ENCODE results near the gene ZFHX3. TPM values are rescaled to one million over a fixed set of nuclear protein-coding genes. Genes with fewer than 3 reads are reported as not detected.

The ZFHX3 gene
- total and polyA plus RNA-seq, 8 donors: 2.5 to 17.6 (median 9.9) TPM

DNA sequence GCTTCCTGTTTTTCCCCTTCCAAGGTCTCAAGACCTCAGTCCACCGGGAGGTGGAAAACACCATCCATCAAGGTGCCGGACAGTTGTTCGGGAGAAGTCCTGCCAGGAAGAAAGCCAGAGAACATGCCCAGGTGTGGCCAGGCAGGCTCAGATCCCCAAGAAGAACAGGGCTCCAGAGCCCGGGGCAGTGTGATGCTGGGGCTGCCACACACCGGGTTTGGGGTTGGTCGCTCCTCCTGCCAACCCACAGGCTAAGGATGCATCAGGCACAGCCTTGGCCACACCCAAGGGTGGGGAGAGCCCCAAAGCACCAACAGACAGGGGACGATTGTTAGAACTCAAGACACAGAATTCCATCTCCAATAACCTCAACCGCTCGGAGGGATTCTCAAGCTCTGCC lies 19.7 kb downstream of the ZFHX3 start:
- H3K9me3 ChIP-seq: no peaks in the 10 kb centered on the region
- peak overlapping the region in 2 of 4 donors; percentile 51 to 52 for H3K27ac ChIP-seq
- intact Hi-C loops (cut with DNase I): no loop called here
- no peaks in the 10 kb centered on the region for H3K27me3 ChIP-seq
- FAIRE-seq (no peak), DNase-seq (peak in 1 of 6 donors; percentile 39), ATAC-seq (peak; percentile 30 to 70 (median 44))
- no peak for TF ChIP-seq CTCF (IDR thresholded peaks at IDR 0.05)
- no peak overlapping the region for H3K4me3 ChIP-seq
- H3K36me3 ChIP-seq: no peaks in the 10 kb centered on the region
- 54 to 60% methylated on average over 9 of the region's 9 CpGs for WGBS, 2 donors
- H3K4me1 ChIP-seq: peaks cover 12 to 41% (median 33%) of the 10 kb centered on the region in 3 donors

DNA sequence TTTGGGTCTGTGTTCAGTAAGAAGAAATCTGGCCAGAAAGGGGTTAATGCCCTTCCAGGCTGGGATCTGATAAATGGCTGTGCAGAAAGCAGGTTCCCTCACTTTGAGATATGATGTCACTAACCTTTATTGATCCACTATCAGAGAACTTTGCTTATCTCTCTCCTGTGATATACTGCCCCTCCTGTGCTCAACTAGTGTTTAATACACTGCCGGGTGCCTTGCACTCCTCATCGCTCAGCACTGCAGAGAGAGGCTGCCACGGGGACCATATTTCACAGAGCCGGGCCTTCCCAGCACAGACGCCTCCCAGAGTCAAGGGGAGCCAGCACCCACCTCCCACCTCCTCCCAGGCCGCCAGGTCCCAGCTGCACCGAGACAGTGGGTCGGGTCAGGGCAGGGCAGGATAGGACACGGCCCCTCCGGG lies 20.2 kb downstream of the ZFHX3 start:
- H3K4me1 ChIP-seq: peaks cover 17 to 46% (median 39%) of the 10 kb centered on the region in 3 donors
- intact Hi-C loops (cut with DNase I): no loop called here
- H3K9me3 ChIP-seq: no peaks in the 10 kb centered on the region
- H3K27ac ChIP-seq: peak overlapping the region in 2 of 4 donors; percentile 51 to 52
- no peak overlapping the region for H3K4me3 ChIP-seq
- WGBS, 2 donors: 16 to 39% methylated on average over 10 of the region's 10 CpGs
- H3K36me3 ChIP-seq: no peaks in the 10 kb centered on the region
- peak in 1 of 6 donors; percentile 71 for DNase-seq
- no peak for FAIRE-seq
- no peaks in the 10 kb centered on the region for H3K27me3 ChIP-seq
- TF ChIP-seq CTCF (IDR thresholded peaks at IDR 0.05): no peak
- peak; percentile 38 to 74 (median 60) for ATAC-seq

- intact Hi-C loops (cut with DNase I): no loop called here
- H3K9me3 ChIP-seq: no peaks in the 10 kb centered on the region
- WGBS, 2 donors: 80 to 81% methylated on average over 13 of the region's 13 CpGs
- no peak for FAIRE-seq
- ATAC-seq: no peak
- no peak for DNase-seq
- no peaks in the 10 kb centered on the region for H3K36me3 ChIP-seq
- H3K27me3 ChIP-seq: no peaks in the 10 kb centered on the region
- H3K4me3 ChIP-seq: no peak overlapping the region
- H3K4me1 ChIP-seq: peaks cover 17 to 50% (median 42%) of the 10 kb centered on the region in 3 donors
- no peak for TF ChIP-seq CTCF (IDR thresholded peaks at IDR 0.05)
- peak overlapping the region in 1 of 4 donors; percentile 51 for H3K27ac ChIP-seq
These were observed 20.9 kb downstream of the ZFHX3 start for GRCh38 chr16:73026754-73027684.

DNA sequence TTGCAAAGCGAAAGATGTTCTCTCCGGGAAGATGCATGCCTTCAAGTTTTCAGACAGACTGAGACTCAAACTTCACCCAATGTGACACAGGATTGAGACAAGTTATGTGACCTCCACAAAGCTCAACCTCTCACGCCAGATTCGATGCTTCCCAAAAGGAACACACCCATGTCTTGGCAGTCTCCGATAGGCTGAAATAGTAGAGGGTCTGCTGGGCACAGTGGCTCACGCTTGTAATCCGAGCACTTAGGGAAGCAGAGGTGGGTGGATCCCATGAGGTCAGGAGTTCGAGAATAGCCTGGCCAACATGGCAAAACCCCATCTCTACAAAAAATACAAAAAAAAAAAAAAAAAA lies 22.1 kb downstream of the ZFHX3 start:
- ATAC-seq (no peak), DNase-seq (no peak), FAIRE-seq (no peak)
- 74 to 77% methylated on average over 8 of the region's 8 CpGs for WGBS, 2 donors
- Histone ChIP-seq H3K4me3 (no peak overlapping the region), H3K27me3 (no peaks in the 10 kb centered on the region), H3K27ac (peak overlapping the region in 1 of 4 donors; percentile 23), H3K4me1 (peaks cover 22 to 54% (median 48%) of the 10 kb centered on the region in 3 donors), H3K9me3 (no peaks in the 10 kb centered on the region), H3K36me3 (no peaks in the 10 kb centered on the region)
- intact Hi-C loops (cut with DNase I): no loop called here
- no peak for TF ChIP-seq CTCF (IDR thresholded peaks at IDR 0.05)
